GM12878 (cell line): Measurements from ENCODE around the gene METAP1D. TPM values are rescaled to one million over a fixed set of nuclear protein-coding genes. Genes with fewer than 3 reads are reported as not detected.

Source experiments
- ATAC-seq: fragments of 200-7000 bp; cut with Tn5 transposase; 3 replicates; pipeline ENCODE4 v1.9.1; 2020; ENCODE audit warnings: mild to moderate bottlenecking, moderate library complexity
- BruUV-seq: library from RNA; stranded (reverse); fragments of 400-500 nt; replicated peaks from 2 replicates; lab custom pipeline; 2021; lab: Mats Ljungman, UMichigan
- CTCF ChIA-PET: fragments of 300-600 bp; sonication (Branson Sonifier 250); formaldehyde crosslinking; extraction: SDS; loops from one replicate; lab custom pipeline; 2021; ENCODE audit warnings: inconsistent platforms; lab: Yijun Ruan, JAX
- POLR2A ChIA-PET: fragments of 350-600 bp; formaldehyde crosslinking; extraction: SDS; loops from one replicate; lab custom pipeline; 2021; ENCODE audit warnings: inconsistent platforms; lab: Charles Lee
- RAD21 ChIA-PET: fragments of 300-600 bp; sonication (Branson Sonifier 250); formaldehyde crosslinking; loops from one replicate; lab custom pipeline; 2023; ENCODE audit warnings: antibody characterized with exemption; ENCODE audit not compliant: unreplicated experiment; lab: Charles Lee
- SMC1A ChIA-PET: fragments of 300-600 bp; sonication (Branson Sonifier 250); formaldehyde crosslinking; loops from one replicate; lab custom pipeline; 2023; ENCODE audit not compliant: unreplicated experiment, uncharacterized antibody; lab: Charles Lee
- DNase-seq: peaks from one replicate; pipeline ENCODE4 v3.0.0-alpha.2; 2011; ENCODE audit warnings: low read depth, low spot score
- FAIRE-seq: peaks from 3 replicates; lab custom pipeline; 2011; peaks lifted over from hg19 to GRCh38; lab: Jason Lieb, UNC
- H2AFZ ChIP-seq: 2 replicates; pipeline ENCODE4 v1.6.0; 2011; ENCODE audit warnings: low read depth, low read length, control low read depth; ENCODE audit not compliant: control insufficient read depth
- H3K27ac ChIP-seq: 2 replicates; pipeline ENCODE4 v1.5.1; 2011; ENCODE audit warnings: control low read depth; ENCODE audit not compliant: control insufficient read depth, insufficient read depth
- H3K27me3 ChIP-seq, 2 experiments: replicated peaks in 1 of 2; 2 replicates each; pipeline versions ENCODE4 v1.6.0 to v1.6.1; 2011; ENCODE audit warnings: low read length in 1 of 2; ENCODE audit not compliant: control insufficient read depth in 2 of 2, insufficient read depth in 2 of 2
- H3K36me3 ChIP-seq, 2 experiments: 2 replicates each; pipeline ENCODE4 v1.5.1; 2011; ENCODE audit warnings: low read length in 1 of 2; ENCODE audit not compliant: control insufficient read depth in 2 of 2, insufficient read depth in 2 of 2
- H3K4me1 ChIP-seq: 2 replicates; pipeline ENCODE4 v1.6.1; 2011; ENCODE audit warnings: mild to moderate bottlenecking, low read length, moderate library complexity, mixed read lengths; ENCODE audit not compliant: control insufficient read depth, insufficient read depth
- H3K4me2 ChIP-seq: 2 replicates; pipeline ENCODE4 v1.6.0; 2011; ENCODE audit warnings: control low read depth; ENCODE audit not compliant: control insufficient read depth, insufficient read depth
- H3K4me3 ChIP-seq: fragments of 200-600 bp; sonication (generic); 2 replicates; pipeline ENCODE4 v1.5.1; 2016
- H3K79me2 ChIP-seq: 2 replicates; pipeline ENCODE4 v1.6.0; 2011; ENCODE audit warnings: low read length; ENCODE audit not compliant: control insufficient read depth, insufficient read depth
- H3K9ac ChIP-seq: 2 replicates; pipeline ENCODE4 v1.8.0; 2011; ENCODE audit warnings: low read length, control low read depth, mixed read lengths; ENCODE audit not compliant: control insufficient read depth, insufficient read depth
- H3K9me3 ChIP-seq: replicated peaks from 3 replicates; pipeline ENCODE4 v1.5.1; 2011; ENCODE audit warnings: mild to moderate bottlenecking, low read length; ENCODE audit not compliant: control insufficient read depth, insufficient read depth
- H4K20me1 ChIP-seq: 2 replicates; pipeline ENCODE4 v1.6.0; 2011; ENCODE audit not compliant: control insufficient read depth, insufficient read depth
- CBX3 ChIP-seq: fragments of 200-600 bp; sonication (generic); IDR thresholded peaks from 2 replicates; pipeline ENCODE4 v1.6.1; 2016; ENCODE audit warnings: low read depth, borderline replicate concordance
- HCFC1 ChIP-seq: fragments of 150-350 bp; IDR thresholded peaks from 2 replicates; pipeline ENCODE4 v1.6.1; 2014; ENCODE audit warnings: low read length
- HDGF ChIP-seq: fragments of 450-650 bp; IDR thresholded peaks from 2 replicates; pipeline ENCODE4 v1.6.1; 2016; ENCODE audit warnings: antibody characterized with exemption
- NFYA ChIP-seq: IDR thresholded peaks from 2 replicates; pipeline ENCODE4 v1.6.1; 2011; ENCODE audit warnings: low read depth, mild to moderate bottlenecking, low read length, improper control_type of control experiment, borderline replicate concordance
- NFYB ChIP-seq: IDR thresholded peaks from 2 replicates; pipeline ENCODE4 v1.6.1; 2011; ENCODE audit warnings: low read depth, mild to moderate bottlenecking, low read length, improper control_type of control experiment, moderate library complexity; ENCODE audit not compliant: insufficient read depth
- POLR2A ChIP-seq: IDR thresholded peaks from 2 replicates; pipeline ENCODE4 v1.6.1; 2011; ENCODE audit warnings: low read depth, mild to moderate bottlenecking, low read length
- RFX5 ChIP-seq: IDR thresholded peaks from 2 replicates; pipeline ENCODE4 v1.6.1; 2011; ENCODE audit warnings: low read depth, low read length, improper control_type of control experiment
- RUNX3 ChIP-seq: IDR thresholded peaks from 2 replicates; pipeline ENCODE4 v1.6.1; 2012; ENCODE audit warnings: low read length, inconsistent platforms
- WGBS: methylation state at CpG from one replicate; pipeline ENCODE4 v1.1.6; 2016; ENCODE audit warnings: low lambda C conversion rate; ENCODE audit not compliant: insufficient replicate concordance, insufficient coverage; ENCODE audit errors: missing lambda C conversion rate; 5-methylcytosine and 5-hydroxymethylcytosine counted together
- in situ Hi-C: fragments of 300-500 bp; cut with MboI; formaldehyde crosslinking; loops from 9 replicates; pipeline ENCODE4 v1.14.3; 2018; ENCODE audit warnings: mixed read lengths
- intact Hi-C: fragments of 100-400 bp; cut with micrococcal nuclease; formaldehyde crosslinking; loops from one replicate; pipeline ENCODE4 v1.14.2; 2022; ENCODE audit not compliant: unreplicated experiment
- polyA plus RNA-seq, 11 experiments: library from polyadenylated mRNA; depleted of rRNA in 4 of 11; unstranded in 6 of 11; stranded (reverse) in 5 of 11; fragments of >200 nt; fragmentation: Nextera tagmentation in 4 of 11; fragmentation: Illumina TruSeq in 1 of 11; extraction: Ambion mirVana in 4 of 11; extraction: Trizol in 1 of 11; gene quantifications; 1 replicate in 1 of 11; 2 replicates in 10 of 11; pipeline versions ENCODE4 v1.2.1 to v1.2.3, GENCODE V29; 2011 to 2016; ENCODE audit warnings: inconsistent platforms in 2 of 11, missing spikeins in 2 of 11, low read depth in 1 of 11
- total RNA-seq, 4 experiments: library from RNA; depleted of rRNA in 3 of 4; stranded (reverse); fragments of >200 nt in 3 of 4; fragmentation: Illumina TruSeq in 1 of 4; extraction: Trizol in 1 of 4; gene quantifications; 2 replicates each; pipeline versions ENCODE4 v1.2.1 to v1.2.3, GENCODE V29; 2013 to 2021
- TF ChIP-seq, protein P1 (sequence below): fragments of 450-650 bp; IDR thresholded peaks from 2 replicates; pipeline ENCODE4 v1.6.1; 2016; ENCODE audit warnings: mild to moderate bottlenecking, moderate library complexity, borderline replicate concordance
- TF ChIP-seq, protein P2 (sequence below): IDR thresholded peaks from 2 replicates; pipeline ENCODE4 v1.6.1; 2012; ENCODE audit warnings: low read depth, low read length, improper control_type of control experiment
- TF ChIP-seq, protein P3 (sequence below): fragments of 450-650 bp; IDR thresholded peaks from 2 replicates; pipeline ENCODE4 v1.6.1; 2017; ENCODE audit warnings: antibody characterized with exemption, mild to moderate bottlenecking, moderate library complexity
- TF ChIP-seq, protein P4 (sequence below): fragments of 450-650 bp; IDR thresholded peaks from 2 replicates; pipeline ENCODE4 v1.6.1; 2018; ENCODE audit warnings: borderline replicate concordance, mild to moderate bottlenecking; ENCODE audit not compliant: partially characterized antibody
- TF ChIP-seq, protein P5 (sequence below): IDR thresholded peaks from 2 replicates; pipeline ENCODE4 v1.6.1; 2011; ENCODE audit warnings: low read depth, low read length, improper control_type of control experiment, borderline replicate concordance

Gene METAP1D
- total and polyA plus RNA-seq, 10 of the 15 experiments (the other 5 are each of a cell fraction or from before 2014, with no cell fraction given), result 4.5 to 12.1 (median 7.8) TPM

DNA sequence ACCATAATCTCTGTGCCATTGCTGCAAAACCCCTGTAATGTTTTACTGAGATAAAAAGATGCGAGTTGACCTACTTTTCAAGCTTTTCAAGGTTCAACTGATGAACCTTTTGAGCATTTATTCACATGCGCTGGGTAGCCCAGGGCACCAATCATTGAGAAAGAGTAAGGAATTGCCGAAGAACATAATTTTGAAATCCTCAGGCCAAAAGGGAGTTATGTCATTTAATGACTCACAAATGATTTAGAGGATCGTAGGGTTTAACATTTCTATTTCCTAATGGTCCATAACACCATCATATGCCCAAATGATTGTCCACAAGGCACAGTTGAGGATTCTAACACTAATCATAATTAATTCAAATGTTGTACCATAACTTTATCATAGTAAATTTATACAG is 65.4 kb downstream of the METAP1D start (continued):
- TF ChIP-seq, protein P1, sequence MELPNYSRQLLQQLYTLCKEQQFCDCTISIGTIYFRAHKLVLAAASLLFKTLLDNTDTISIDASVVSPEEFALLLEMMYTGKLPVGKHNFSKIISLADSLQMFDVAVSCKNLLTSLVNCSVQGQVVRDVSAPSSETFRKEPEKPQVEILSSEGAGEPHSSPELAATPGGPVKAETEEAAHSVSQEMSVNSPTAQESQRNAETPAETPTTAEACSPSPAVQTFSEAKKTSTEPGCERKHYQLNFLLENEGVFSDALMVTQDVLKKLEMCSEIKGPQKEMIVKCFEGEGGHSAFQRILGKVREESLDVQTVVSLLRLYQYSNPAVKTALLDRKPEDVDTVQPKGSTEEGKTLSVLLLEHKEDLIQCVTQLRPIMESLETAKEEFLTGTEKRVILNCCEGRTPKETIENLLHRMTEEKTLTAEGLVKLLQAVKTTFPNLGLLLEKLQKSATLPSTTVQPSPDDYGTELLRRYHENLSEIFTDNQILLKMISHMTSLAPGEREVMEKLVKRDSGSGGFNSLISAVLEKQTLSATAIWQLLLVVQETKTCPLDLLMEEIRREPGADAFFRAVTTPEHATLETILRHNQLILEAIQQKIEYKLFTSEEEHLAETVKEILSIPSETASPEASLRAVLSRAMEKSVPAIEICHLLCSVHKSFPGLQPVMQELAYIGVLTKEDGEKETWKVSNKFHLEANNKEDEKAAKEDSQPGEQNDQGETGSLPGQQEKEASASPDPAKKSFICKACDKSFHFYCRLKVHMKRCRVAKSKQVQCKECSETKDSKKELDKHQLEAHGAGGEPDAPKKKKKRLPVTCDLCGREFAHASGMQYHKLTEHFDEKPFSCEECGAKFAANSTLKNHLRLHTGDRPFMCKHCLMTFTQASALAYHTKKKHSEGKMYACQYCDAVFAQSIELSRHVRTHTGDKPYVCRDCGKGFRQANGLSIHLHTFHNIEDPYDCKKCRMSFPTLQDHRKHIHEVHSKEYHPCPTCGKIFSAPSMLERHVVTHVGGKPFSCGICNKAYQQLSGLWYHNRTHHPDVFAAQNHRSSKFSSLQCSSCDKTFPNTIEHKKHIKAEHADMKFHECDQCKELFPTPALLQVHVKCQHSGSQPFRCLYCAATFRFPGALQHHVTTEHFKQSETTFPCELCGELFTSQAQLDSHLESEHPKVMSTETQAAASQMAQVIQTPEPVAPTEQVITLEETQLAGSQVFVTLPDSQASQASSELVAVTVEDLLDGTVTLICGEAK, result no peak
- TF ChIP-seq NFYB (no peak), HCFC1 (no peak), HDGF (no peak), RFX5 (no peak), POLR2A (no peak)
- TF ChIP-seq, protein P2, sequence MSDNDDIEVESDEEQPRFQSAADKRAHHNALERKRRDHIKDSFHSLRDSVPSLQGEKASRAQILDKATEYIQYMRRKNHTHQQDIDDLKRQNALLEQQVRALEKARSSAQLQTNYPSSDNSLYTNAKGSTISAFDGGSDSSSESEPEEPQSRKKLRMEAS, result no peak

DNA sequence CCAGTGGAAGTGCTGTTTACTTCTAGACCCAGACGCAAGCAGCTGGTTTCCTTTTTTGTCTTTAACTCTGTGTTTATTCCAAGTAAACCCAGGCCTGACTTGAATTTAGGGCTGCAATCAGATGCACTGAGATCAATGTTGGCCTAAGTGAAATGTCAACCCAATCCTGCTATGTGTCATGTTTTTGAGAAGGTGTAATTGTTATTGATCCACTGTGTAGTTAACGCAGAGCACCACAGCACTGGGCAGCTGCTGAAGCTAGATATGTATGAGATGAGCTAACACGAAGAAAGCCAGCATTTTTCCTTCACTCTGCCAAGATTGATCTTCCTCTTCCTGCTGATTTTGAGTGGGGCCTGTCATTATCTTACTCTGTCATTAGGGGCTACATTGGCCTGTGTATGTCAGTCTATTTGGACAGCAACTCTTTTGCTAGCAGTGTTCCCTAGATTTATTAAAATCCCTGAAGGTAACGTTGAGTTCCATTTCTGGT is 66.7 kb downstream of the METAP1D start:
- no TSS peak for BruUV-seq
- H3K9ac ChIP-seq, result no peak overlapping the region
- H2AFZ ChIP-seq, result no peak overlapping the region
- H3K4me1 ChIP-seq, result no peaks in the 10 kb centered on the region
- FAIRE-seq (no peak), ATAC-seq (no peak), DNase-seq (no peak)
- ChIA-PET RAD21 (no interaction called here), POLR2A (no interaction called here), SMC1A (interaction anchor here (1.1 kb wide), 1 partner anchor 9 kb away, joined by 3 read pairs; no protein-coding TSS in a partner anchor), CTCF (no interaction called here)
- 0 out of 4 replicates have a peak, but pooled peaks cover 0 to 3% of the 10 kb centered on the region in 2 experiments for H3K36me3 ChIP-seq
- H3K27ac ChIP-seq, result no peak overlapping the region
- H3K79me2 ChIP-seq, result no peaks in the 10 kb centered on the region
- H3K4me2 ChIP-seq, result no peak overlapping the region
- in situ Hi-C loops, result no loop called here
- intact Hi-C loops, result no loop called here
- no peak overlapping the region for H3K4me3 ChIP-seq
- H4K20me1 ChIP-seq, result no peaks in the 10 kb centered on the region
- no peaks in the 10 kb centered on the region for H3K9me3 ChIP-seq
- no peaks in the 10 kb centered on the region for H3K27me3 ChIP-seq
- 94% methylated on average over 4 of the region's 4 CpGs for WGBS
- TF ChIP-seq NFYA (no peak), CBX3 (no peak), RUNX3 (no peak)
- TF ChIP-seq, protein P3, sequence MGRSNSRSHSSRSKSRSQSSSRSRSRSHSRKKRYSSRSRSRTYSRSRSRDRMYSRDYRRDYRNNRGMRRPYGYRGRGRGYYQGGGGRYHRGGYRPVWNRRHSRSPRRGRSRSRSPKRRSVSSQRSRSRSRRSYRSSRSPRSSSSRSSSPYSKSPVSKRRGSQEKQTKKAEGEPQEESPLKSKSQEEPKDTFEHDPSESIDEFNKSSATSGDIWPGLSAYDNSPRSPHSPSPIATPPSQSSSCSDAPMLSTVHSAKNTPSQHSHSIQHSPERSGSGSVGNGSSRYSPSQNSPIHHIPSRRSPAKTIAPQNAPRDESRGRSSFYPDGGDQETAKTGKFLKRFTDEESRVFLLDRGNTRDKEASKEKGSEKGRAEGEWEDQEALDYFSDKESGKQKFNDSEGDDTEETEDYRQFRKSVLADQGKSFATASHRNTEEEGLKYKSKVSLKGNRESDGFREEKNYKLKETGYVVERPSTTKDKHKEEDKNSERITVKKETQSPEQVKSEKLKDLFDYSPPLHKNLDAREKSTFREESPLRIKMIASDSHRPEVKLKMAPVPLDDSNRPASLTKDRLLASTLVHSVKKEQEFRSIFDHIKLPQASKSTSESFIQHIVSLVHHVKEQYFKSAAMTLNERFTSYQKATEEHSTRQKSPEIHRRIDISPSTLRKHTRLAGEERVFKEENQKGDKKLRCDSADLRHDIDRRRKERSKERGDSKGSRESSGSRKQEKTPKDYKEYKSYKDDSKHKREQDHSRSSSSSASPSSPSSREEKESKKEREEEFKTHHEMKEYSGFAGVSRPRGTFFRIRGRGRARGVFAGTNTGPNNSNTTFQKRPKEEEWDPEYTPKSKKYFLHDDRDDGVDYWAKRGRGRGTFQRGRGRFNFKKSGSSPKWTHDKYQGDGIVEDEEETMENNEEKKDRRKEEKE, result no peak
- TF ChIP-seq, protein P4, sequence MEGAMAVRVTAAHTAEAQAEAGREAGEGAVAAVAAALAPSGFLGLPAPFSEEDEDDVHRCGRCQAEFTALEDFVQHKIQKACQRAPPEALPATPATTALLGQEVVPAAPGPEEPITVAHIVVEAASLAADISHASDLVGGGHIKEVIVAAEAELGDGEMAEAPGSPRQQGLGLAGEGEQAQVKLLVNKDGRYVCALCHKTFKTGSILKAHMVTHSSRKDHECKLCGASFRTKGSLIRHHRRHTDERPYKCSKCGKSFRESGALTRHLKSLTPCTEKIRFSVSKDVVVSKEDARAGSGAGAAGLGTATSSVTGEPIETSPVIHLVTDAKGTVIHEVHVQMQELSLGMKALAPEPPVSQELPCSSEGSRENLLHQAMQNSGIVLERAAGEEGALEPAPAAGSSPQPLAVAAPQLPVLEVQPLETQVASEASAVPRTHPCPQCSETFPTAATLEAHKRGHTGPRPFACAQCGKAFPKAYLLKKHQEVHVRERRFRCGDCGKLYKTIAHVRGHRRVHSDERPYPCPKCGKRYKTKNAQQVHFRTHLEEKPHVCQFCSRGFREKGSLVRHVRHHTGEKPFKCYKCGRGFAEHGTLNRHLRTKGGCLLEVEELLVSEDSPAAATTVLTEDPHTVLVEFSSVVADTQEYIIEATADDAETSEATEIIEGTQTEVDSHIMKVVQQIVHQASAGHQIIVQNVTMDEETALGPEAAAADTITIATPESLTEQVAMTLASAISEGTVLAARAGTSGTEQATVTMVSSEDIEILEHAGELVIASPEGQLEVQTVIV, result no peak
- TF ChIP-seq, protein P5, sequence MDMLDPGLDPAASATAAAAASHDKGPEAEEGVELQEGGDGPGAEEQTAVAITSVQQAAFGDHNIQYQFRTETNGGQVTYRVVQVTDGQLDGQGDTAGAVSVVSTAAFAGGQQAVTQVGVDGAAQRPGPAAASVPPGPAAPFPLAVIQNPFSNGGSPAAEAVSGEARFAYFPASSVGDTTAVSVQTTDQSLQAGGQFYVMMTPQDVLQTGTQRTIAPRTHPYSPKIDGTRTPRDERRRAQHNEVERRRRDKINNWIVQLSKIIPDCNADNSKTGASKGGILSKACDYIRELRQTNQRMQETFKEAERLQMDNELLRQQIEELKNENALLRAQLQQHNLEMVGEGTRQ, result no peak
